Parathyroid adenoma (tissue), 2 donors: ENCODE data around the gene TDRD1.
A peak's percentile ranks its signal among the peaks of the same experiment; 100 is the strongest.

ENCODE experiments used
- H2AFZ ChIP-seq: fragments of 300-600 bp; sonication (generic); one replicate; pipeline ENCODE4 v1.7.0; 2017; ENCODE audit warnings: antibody characterized with exemption, mild to moderate bottlenecking
- H3K27ac ChIP-seq: fragments of 300-600 bp; sonication (generic); one replicate; pipeline ENCODE4 v1.7.0; 2017
- H3K27me3 ChIP-seq: fragments of 300-600 bp; sonication (generic); one replicate; pipeline ENCODE4 v1.7.0; 2017; ENCODE audit warnings: low read length; ENCODE audit not compliant: control insufficient read depth, insufficient read depth
- H3K36me3 ChIP-seq: fragments of 300-600 bp; sonication (generic); one replicate; pipeline ENCODE4 v1.7.0; 2017; ENCODE audit warnings: low read length; ENCODE audit not compliant: control insufficient read depth, insufficient read depth
- H3K4me1 ChIP-seq: fragments of 300-600 bp; sonication (generic); one replicate; pipeline ENCODE4 v1.7.0; 2017; ENCODE audit warnings: control low read depth
- H3K4me2 ChIP-seq: fragments of 300-600 bp; sonication (generic); one replicate; pipeline ENCODE4 v1.7.0; 2017; ENCODE audit warnings: low read length
- H3K4me3 ChIP-seq: fragments of 300-600 bp; sonication (generic); one replicate; pipeline ENCODE4 v1.7.0; 2017; ENCODE audit warnings: low read depth, low read length
- H3K79me2 ChIP-seq: fragments of 300-600 bp; sonication (generic); one replicate; pipeline ENCODE4 v1.7.0; 2017; ENCODE audit warnings: control low read depth
- H3K9ac ChIP-seq: fragments of 300-600 bp; sonication (generic); one replicate; pipeline ENCODE4 v1.7.0; 2017; ENCODE audit warnings: mild to moderate bottlenecking
- H3K9me3 ChIP-seq: fragments of 300-600 bp; sonication (generic); one replicate; pipeline ENCODE4 v1.7.0; 2017; ENCODE audit warnings: low read length; ENCODE audit not compliant: control insufficient read depth
- TF ChIP-seq, protein P1 (sequence below): fragments of 300-600 bp; sonication (generic); IDR thresholded peaks from one replicate; pipeline ENCODE4 v1.7.0; 2017; ENCODE audit warnings: antibody characterized with exemption, mild to moderate bottlenecking
- donor health status: primary hyperparathyroidism.

Gene TDRD1

DNA sequence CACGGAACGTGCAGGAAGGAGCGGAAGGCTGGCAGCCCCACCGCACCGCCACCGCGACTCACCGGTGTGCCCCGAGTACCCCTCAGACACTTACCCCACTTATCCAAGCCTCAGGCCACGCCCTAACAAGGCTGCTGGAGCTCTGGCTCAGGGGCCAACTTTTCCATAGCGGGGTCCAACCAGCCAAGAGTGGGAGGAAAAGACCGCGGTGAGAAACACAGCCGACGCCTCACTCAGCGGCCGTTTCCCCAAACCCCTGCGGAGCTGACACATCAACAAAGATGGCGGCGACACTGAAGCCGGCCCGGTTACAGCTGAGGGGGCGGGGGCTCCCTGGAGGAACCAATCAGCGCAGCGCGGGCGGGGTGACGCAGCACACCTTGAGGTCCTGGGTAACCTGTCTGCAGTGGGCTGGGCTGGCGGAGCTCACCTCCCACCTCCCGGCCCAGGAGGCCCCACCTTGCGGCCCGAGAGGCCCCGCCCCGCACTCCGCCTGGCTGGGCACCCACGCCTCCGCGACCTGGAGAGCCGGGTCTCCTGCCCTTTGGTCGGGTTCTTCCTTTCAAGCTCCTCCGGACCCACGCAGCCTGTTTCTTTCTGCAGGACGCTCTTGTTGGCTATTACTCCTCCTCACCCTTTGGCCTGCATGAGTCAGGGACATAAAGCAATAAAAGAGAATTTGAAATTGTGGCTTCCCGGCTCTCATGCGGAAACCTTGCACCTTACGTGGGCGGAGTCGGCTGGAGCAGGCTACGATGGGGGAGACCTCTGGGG, 5.0 kb upstream of the TDRD1 start, which contains the start of gene CCDC186:
Gene CCDC186 (minus strand): TSS at position 283 of the 774 bp plus-strand sequence. CDS start 10,935 bp downstream, outside the sequence.
- TF ChIP-seq, protein P1, sequence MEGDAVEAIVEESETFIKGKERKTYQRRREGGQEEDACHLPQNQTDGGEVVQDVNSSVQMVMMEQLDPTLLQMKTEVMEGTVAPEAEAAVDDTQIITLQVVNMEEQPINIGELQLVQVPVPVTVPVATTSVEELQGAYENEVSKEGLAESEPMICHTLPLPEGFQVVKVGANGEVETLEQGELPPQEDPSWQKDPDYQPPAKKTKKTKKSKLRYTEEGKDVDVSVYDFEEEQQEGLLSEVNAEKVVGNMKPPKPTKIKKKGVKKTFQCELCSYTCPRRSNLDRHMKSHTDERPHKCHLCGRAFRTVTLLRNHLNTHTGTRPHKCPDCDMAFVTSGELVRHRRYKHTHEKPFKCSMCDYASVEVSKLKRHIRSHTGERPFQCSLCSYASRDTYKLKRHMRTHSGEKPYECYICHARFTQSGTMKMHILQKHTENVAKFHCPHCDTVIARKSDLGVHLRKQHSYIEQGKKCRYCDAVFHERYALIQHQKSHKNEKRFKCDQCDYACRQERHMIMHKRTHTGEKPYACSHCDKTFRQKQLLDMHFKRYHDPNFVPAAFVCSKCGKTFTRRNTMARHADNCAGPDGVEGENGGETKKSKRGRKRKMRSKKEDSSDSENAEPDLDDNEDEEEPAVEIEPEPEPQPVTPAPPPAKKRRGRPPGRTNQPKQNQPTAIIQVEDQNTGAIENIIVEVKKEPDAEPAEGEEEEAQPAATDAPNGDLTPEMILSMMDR = no peak
- Histone ChIP-seq H3K9me3 (no peaks in the 10 kb centered on the region), H3K4me3 (peak within 1 kb of the TSS; percentile 72), H3K9ac (peak within 1 kb of the TSS; percentile 24), H3K4me1 (peaks cover 4% of the 10 kb centered on the region), H3K36me3 (no peaks in the 10 kb centered on the region), H2AFZ (peak within 1 kb of the TSS; percentile 81), H3K79me2 (peaks cover 16% of the 10 kb centered on the region), H3K27ac (peak within 1 kb of the TSS; percentile 84), H3K27me3 (no peaks in the 10 kb centered on the region), H3K4me2 (peak within 1 kb of the TSS; percentile 93)

DNA sequence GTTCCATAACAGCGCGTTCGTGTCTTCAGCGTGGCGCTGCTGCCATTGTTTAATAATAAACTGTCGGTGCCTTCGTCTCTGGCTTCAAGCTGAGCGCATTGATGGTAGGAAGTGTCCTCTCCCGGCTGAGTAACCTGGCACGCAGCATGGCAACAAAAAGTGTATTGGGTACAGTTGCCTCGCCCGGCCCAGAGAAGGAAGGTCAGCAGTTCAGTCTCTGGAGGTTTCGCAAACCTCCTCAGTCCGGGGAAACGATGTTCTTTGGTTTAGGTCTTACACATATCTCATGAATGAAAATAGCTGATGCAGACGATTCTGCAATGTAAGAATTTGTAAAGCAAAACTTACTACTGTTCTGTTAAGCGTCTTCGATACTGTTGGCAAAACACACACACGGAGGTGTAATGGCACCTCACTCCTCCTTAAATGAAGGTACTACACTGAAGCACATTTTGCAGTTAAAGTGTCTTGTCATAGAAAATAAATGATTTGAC, 4.4 kb upstream of the TDRD1 start:
- Histone ChIP-seq H3K4me1 (peaks cover 4% of the 10 kb centered on the region), H2AFZ (peak overlapping the region; percentile 81), H3K27ac (peak overlapping the region; percentile 84), H3K27me3 (no peaks in the 10 kb centered on the region), H3K9ac (no peak overlapping the region), H3K79me2 (peaks cover 16% of the 10 kb centered on the region), H3K4me3 (peak overlapping the region; percentile 72), H3K9me3 (no peaks in the 10 kb centered on the region), H3K4me2 (peak overlapping the region; percentile 93), H3K36me3 (no peaks in the 10 kb centered on the region)
- TF ChIP-seq, protein P1 = no peak

DNA sequence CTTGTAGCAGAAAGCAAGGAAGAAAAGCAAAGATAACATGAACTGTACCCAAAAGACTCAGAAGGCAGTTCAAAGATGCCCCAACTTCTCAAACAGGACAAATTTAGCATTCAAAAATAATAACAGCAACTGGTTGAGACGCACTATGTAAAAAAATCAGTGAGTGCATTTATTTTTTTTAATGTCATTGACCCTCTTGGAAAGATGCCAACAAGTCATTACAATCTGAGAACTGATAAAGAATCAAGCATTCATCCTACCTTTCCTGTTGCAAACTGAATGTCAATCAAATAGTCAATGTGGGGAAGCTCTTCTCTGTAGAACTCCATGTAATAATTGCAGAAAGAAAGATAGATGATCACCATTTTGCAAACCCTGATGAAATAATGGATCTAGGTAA, 3.5 kb upstream of the TDRD1 start:
- TF ChIP-seq, protein P1 = no peak
- H3K36me3 ChIP-seq = no peaks in the 10 kb centered on the region
- no peaks in the 10 kb centered on the region for H3K9me3 ChIP-seq
- H3K27me3 ChIP-seq = no peaks in the 10 kb centered on the region
- H3K4me3 ChIP-seq = no peak overlapping the region
- H3K4me2 ChIP-seq = no peak overlapping the region
- peaks cover 4% of the 10 kb centered on the region for H3K4me1 ChIP-seq
- H3K27ac ChIP-seq = no peak overlapping the region
- peaks cover 16% of the 10 kb centered on the region for H3K79me2 ChIP-seq
- H2AFZ ChIP-seq = no peak overlapping the region
- no peak overlapping the region for H3K9ac ChIP-seq

DNA sequence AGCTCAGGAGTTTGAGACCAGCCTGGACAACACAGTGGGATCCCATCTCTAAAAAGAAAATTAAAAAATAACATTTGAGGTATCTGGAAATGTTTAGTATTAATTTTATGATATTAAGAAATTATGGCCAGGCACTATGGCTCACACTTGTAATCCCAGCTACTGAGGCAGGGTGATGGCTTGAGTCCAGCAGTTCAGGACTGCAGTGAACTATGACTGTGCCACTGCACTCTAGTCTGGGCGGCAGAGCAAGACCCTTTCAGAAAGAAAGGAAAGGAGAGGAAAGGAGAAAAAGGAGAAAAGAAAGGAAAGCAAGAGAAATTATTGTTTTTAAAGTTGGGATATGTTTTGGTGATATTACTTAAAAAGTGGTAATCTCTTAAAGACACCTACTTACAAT, 2.6 kb upstream of the TDRD1 start:
- H3K9ac ChIP-seq = no peak overlapping the region
- no peak overlapping the region for H2AFZ ChIP-seq
- H3K9me3 ChIP-seq = no peaks in the 10 kb centered on the region
- no peak overlapping the region for H3K4me3 ChIP-seq
- H3K4me1 ChIP-seq = peaks cover 4% of the 10 kb centered on the region
- no peaks in the 10 kb centered on the region for H3K27me3 ChIP-seq
- H3K27ac ChIP-seq = no peak overlapping the region
- TF ChIP-seq, protein P1 = no peak
- H3K79me2 ChIP-seq = peaks cover 11% of the 10 kb centered on the region
- no peak overlapping the region for H3K4me2 ChIP-seq
- no peaks in the 10 kb centered on the region for H3K36me3 ChIP-seq

DNA sequence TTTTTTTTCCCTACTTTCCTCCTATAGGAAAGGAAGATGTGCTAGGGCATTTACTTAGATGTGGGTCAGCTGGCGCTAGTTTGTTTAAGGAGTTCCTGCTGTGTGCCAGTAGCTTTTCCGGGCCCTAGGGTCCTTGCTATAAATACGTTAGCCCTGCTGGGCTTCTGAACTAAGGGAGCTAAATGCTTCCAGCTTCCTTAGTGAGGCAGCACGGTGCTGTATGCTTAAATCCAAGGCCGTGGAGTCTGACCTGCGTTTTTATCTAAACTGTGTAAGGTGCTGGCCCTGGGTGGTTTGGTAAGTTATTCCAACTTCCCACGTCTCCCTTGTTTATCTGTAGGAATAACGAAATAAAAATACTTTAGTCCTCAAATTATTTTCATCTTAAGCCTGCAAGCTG, 594 bp downstream of the TDRD1 start:
- Histone ChIP-seq H2AFZ (no peak overlapping the region), H3K27me3 (no peaks in the 10 kb centered on the region), H3K9me3 (no peaks in the 10 kb centered on the region), H3K9ac (no peak overlapping the region), H3K4me1 (no peaks in the 10 kb centered on the region), H3K36me3 (no peaks in the 10 kb centered on the region), H3K4me2 (no peak overlapping the region), H3K27ac (no peak overlapping the region), H3K79me2 (no peaks in the 10 kb centered on the region), H3K4me3 (no peak overlapping the region)
- TF ChIP-seq, protein P1 = no peak
